NCI-H2171 (cell line): ENCODE results near the gene RAD51C.
"Not testable (repeated sequence)": the region's sequence is repeated elsewhere in the genome, so short reads cannot be mapped to it uniquely, and the experiment has no call there.

Source experiments
- DNase-seq: peaks from one replicate; lab custom pipeline; 2025; lab: John Stamatoyannopoulos, UW

Gene RAD51C

DNA sequence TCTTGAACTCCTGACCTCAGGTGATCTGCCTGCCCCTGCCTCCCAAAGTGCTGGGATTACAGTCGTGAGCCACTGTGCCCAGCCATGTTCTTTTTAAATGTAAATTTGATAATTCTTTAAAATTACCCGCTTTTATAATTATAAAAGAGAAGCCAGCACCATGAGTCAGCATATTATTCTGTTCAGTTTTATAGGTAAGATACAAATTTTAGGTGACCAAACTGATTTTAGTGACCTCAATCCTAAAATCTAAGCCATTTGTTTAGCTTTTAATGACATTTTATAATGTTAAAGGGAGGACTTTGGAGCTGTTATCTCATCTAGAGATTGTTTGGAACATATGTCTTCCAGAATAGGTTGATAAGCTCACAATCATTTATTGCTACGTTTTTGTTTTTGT, 42.4 kb downstream of the RAD51C start:
- DNase-seq: no peak

DNA sequence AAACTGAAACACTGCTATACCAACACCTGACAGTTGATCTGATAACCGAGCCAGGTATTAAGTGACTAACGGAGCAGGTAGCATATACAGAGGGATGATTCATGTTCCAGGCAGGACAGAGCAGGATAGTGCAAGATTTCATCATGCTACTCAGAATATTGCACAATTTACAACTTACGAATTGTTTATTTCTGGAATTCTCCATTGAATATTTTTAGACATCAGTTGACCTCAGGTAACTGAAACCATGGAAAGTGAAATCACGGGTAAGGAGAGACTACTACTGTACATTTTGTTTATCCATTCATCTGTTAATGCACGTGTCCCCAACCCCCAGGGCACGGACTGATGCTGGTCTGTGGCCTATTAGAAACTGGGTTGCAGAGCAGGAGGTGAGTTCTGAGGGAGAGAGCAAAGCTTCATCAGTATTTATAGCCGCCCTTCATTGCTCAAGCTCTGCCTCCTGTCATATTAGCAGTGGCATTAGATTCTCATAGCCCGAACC, 48.8 kb downstream of the RAD51C start:
- DNase-seq: no peak

DNA sequence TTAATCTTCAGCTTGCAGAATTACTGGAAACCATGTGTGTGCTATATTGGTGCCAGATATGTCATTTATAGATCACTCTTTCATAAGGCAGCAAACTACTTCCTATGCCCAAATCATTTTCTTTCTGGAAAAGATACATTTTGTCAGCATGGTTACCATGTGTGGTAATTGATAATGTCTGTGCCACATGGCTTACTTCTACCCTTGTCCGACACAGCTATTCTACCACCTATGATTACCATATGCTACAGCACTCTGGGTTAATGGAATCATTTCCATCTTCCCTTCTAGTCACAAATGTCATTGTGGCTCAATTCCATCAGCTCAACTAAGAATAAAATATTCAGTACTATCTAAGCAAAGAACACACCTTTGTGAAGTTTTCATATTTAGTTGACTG, 55.3 kb downstream of the RAD51C start:
- DNase-seq: no peak

DNA sequence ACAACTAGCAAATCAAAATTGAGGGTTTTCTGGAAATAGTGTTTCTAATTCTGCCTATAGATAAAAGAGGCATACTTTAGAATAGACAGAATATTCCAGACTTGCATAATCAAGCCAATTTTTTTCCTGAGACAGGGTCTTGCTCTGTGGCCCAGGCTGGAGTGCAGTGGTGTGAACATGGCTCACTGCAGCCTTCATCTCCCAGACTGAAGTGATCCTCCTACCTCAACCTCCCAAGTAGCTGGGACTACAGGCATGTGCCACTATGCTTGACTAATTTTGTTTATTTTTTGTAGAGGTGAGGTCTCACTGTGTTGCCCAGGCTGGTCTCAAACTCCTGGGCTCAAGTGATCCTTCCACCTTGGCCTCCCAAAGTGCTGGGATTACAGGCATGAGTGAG, 57.2 kb downstream of the RAD51C start:
- DNase-seq: not testable (repeated sequence)

DNA sequence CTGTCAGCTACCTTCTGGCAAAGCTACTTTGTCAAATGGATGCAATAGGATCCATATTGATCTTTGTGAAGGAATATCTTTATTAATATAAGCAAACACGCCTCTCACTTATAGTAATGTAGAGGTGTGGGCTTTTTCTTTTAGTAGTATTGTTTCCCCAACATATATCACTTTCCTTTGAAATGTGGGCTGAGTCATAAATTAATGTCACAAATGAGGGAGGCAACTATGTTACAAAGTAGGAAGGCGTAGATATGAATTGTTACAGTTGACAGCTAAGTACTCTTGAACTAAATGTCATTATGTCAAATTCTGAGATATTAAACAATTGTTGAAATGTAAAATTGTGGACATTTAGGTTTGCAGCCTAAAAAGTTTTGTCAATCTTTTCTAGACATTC, 60.6 kb downstream of the RAD51C start:
- no peak for DNase-seq

DNA sequence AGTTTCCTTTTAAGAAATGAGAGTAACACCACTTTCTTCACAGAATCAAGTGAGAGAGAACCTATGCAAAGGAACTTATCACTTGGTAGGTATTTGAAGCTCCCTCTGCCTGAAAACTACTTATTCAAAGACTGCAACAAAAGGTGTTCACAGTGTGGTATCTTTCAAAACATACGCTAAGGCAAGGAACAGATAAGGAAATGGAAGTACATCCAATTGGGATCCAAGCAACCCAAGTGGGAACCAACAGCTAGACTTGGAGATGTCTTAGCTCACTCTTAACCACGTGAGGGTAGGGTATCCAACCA, 62.8 kb downstream of the RAD51C start:
- DNase-seq: no peak

DNA sequence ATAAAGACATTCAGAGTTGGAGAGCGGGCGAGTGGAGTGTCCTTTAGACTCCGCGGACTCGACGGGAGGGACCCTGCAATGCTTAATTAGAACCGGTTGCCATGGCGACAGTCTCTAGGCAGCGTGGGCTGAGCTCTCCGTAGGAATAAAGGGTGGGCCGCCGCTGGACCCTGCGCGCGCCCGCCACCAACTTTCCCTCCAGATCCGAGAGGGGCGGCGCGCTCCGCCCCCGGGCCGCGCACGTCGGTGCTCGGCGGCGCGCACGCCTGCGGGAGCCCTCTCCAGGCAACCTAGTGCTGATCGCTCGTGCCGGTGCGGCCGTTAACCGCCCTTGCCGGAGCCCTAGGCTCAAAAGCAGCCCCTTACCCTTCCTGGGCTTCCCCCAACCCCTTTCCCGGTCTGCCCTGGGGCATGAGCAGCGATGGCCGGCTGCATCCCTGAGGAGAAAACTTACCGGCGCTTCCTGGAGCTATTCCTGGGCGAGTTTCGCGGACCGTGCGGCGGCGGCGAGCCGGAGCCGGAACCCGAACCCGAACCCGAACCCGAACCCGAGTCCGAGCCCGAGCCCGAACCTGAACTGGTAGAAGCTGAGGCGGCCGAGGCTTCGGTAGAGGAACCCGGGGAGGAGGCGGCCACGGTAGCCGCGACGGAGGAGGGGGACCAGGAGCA, 63.3 kb downstream of the RAD51C start, which contains the start of gene PPM1E:
PPM1E (plus strand) TSS at position 278 of the 669 bp plus-strand sequence.
- peak; percentile 91 for DNase-seq

DNA sequence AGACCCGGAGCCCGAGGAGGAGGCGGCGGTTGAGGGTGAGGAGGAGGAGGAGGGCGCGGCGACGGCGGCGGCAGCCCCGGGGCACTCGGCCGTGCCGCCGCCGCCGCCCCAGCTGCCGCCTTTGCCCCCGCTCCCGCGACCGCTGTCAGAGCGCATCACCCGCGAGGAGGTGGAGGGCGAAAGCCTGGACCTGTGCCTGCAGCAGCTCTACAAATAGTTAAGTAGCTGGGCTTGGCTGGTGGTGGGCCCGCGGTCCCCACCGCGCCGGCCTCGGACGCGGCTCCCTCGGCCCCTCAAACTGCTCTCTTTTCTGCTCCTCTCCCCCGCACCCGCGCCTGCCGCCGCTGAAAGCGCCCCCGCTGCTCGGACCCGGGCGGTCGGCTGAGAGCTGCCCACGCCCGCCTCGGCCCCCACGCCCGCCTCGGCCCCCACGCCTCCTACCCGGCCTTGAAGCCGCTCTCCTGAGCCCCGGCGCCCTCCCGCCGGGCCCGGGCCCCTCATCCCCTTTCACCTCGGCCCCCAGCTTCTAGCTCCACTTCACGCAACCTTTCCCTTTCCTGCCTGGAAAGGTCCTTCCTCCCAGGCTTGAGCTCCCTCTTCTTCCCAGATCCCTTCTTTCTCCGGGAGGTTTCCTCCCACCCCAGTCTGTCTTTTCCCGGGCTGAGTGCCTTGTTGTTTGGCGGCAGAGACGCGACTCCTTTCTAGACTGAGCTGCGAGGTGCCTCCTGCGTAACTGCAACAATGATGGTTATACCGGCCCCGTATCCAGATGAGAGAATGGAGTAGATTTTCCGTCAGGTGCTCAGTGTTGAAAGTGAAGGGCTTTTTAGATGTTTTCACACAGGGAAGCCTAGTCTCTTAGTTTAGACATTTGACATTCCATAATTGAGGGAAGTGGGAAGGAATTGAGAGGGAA, 64.1 kb downstream of the RAD51C start:
- peak; percentile 27 for DNase-seq

DNA sequence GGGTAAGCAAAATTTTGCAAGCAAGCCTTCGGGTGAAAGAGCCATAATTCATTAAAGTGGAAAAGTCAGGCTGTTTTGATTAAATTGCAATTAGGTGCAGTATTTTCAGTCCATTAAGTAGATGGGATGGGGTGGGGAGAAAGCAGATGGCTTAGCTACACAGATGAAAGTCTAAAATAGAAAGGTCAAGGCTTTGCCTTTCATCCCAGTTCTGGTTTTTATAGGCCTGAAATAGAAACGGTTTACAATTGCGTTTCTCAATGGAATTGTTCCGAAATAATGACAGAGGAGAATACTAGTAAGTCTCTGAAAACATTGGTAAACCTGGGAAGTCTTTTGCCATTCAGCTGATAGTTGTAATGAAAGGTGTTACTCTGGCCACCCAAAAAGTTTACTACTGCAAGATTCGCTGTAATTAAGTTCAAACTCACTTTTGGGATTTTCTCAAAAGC, 64.8 kb downstream of the RAD51C start:
- no peak for DNase-seq

DNA sequence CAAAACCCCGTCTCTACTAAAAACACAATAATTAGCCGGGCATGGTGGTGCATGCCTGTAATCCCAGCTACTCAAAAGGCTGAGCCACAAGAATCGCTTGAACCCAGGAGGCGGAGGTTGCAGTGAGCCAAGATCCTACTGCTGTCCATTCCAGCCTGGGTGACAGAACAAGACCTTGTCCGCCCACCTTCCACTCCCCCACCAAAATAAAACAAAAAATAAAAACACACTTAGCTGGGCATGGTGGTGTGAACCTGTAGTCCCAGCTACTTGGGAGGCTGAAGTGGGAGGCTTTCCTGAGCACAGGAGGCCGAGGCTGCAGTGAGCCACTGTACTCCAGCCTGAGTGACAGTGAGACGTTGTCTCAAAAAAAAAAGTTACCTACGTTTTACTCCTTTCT, 66.5 kb downstream of the RAD51C start:
- no peak for DNase-seq

DNA sequence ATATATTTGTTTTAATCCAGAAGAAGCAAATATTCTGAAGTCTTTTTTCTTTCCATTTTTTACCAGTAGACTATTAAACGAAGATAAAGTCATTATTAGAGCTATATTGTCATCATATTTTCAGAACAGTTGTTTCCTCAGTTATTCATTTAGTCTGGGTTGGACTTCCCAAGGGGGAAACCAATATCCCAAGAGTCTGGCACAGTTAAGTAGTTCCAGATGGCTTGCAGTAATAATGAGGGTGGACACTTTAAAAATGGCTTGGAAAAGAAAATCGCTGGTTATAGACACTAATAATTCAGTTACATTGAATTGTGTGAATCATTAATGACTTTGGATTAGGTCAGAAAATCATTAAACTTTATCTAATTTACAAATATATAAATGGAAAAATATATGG, 67.1 kb downstream of the RAD51C start:
- peak; percentile 37 for DNase-seq

DNA sequence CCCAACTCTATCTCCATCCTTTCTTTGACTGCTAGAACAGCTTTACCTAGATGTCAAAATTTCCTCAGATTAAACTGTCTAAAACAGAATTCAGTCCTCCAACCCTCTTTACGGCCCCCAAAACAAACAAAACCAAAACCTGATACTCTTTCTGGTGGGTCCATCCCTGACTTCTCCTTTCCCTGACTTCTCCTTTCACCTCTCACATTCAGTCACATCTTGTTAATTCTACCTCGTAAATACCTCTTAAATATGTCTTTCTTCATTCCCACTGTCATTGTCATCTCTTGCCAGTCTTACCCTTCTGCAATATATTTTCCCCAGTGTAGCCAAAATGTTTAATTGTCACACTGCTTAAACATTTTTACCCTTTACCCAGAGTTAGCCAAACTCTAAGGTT, 67.8 kb downstream of the RAD51C start:
- DNase-seq: no peak

DNA sequence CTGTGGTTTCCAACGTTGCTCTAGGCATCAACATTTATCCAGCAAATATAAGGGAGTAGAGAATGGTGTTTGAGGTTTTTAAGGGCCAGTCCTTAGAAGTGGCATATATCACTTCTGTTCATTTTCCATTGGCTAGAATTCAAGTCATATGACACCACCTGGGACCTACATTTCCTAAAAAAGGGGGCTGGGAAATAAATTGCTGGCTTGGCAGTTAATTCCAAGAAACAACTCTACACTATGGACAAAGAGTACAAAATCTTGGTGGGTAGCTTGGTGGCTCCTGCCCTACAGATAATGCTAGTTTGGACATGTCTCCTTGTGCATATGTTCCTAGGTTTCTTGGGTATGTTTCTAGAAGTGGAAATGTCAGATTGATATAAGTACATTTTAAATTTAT, 70.9 kb downstream of the RAD51C start:
- no peak for DNase-seq

DNA sequence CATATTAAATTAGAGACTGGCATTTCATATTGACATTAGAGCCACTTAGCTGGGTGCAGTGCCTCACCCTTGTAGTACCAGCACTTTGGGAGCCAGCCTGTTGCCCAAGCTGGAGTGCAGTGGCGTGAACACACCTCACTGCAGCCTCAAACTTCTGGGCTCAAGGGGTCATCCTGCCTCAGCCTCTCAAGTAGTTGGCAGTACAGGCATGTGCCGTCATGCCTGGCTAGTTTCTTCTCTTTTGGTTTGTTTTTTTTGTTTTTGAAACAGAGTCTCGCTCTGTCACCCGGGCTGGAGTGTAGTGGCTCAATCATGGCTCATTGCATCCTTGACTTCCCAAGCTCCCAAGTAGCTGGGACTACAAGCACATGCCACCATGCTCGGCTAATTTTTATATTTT, 72.0 kb downstream of the RAD51C start:
- no peak for DNase-seq

DNA sequence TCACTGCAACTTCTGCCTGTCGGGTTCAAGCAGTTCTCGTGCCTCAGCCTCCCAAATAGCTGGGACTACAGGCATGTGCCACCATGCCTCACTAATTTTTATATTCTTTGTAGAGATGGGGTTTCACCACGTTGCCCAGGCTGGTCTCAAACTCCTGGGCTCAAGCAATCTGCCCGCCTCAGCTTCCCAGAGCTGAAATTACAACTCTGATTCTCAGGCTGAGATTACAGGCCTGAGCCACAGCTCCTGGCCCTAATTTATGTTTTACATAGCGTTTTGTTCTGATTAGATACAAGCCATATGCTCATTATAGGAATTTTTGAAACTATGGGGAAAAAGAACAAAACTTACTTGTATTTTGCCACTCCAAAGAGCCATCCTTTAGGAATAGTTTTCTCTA, 86.1 kb downstream of the RAD51C start:
- not testable (repeated sequence) for DNase-seq

DNA sequence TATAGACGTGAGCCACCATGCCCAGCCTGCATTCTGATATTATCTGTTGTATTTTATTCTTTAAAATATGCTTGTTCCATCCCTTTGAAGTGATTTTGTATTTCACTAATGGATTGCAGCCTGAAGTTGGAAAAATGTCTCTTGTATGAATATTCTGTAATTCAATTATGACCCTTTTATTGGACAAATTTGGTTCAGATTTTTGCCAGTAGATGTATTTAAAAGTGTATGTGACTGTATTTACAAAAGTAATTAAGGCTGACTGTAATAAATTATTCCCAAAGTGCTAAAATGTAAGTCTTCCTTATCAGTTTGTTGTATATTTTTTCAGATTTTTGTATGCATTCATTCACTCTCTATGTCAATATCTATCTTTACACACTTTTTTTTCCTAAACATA, 87.0 kb downstream of the RAD51C start:
- DNase-seq: no peak

DNA sequence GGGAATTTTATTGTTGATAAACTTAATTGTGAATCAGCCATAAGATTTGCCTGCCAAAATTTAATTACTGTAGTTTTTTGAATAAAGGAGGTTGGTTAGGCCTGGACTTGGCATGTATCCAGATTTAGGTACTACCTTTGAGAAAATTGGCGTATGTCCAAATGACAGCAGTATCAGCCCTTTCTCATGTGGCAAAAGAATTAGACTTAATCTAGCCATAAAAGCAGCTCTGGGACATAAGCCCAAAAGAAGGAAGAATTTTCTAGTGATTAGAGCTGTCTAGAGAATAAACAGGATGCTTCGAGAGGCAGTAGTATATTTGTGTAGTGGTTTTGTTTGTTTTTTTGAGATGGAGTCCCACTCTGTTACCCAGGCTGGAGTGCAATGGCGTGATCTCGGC, 91.0 kb downstream of the RAD51C start:
- DNase-seq: peak; percentile 95

DNA sequence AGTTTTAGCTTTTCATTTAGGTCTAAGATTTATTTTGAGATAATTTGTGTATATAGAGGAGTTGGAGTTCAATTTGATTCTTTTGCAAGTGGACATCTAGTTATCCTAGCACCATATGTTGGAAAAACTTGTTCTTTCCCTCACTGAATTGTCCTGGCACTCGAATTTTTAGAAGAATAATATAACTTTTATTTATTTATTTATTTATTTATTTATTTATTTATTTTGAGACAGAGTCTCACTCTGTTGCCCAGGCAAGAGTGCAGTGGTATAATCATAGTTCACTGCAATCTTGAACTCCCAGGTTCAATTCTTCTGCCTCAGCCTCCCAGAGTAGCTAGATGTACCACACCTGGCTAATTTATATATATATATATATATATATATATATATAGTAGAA, 92.7 kb downstream of the RAD51C start:
- no peak for DNase-seq
